Peyer's patch (tissue), 4 donors: Measurements from ENCODE around the gene TNS4. TPM values are rescaled to one million over a fixed set of nuclear protein-coding genes. Genes with fewer than 3 reads are reported as not detected.

Source experiments
- DNase-seq, 3 donors: peaks; one replicate each; pipeline ENCODE4 v3.0.0-alpha.2; 2017 to 2019
- H3K27ac ChIP-seq, 4 donors: fragments of 200-600 bp; sonication (generic); one replicate each; pipeline ENCODE4 v1.5.1; 2016 to 2019
- H3K27me3 ChIP-seq, 2 donors: fragments of 200-600 bp; sonication (generic); one replicate each; pipeline ENCODE4 v1.5.1; 2019
- H3K36me3 ChIP-seq, 3 donors: fragments of 200-600 bp; sonication (generic); one replicate each; pipeline ENCODE4 v1.5.1; 2016 to 2019
- H3K4me1 ChIP-seq, 4 donors: fragments of 200-600 bp; sonication (generic); one replicate each; pipeline ENCODE4 v1.5.1; 2016 to 2019
- H3K4me3 ChIP-seq, 4 donors: fragments of 200-600 bp; sonication (generic); 1 replicate in 3 of 4; 2 replicates in 1 of 4; pipeline ENCODE4 v1.5.1; 2016 to 2019; ENCODE audit warnings: mild to moderate bottlenecking in 1 of 4
- H3K9me3 ChIP-seq, 4 donors: fragments of 200-600 bp; sonication (generic); one replicate each; pipeline ENCODE4 v1.5.1; 2016 to 2019; ENCODE audit warnings: mild to moderate bottlenecking in 1 of 4
- POLR2A ChIP-seq, 2 donors: fragments of 450-650 bp; IDR thresholded peaks; one replicate each; pipeline ENCODE4 v1.5.1; 2017; ENCODE audit warnings: antibody characterized with exemption in 2 of 2, mild to moderate bottlenecking in 2 of 2, moderate library complexity in 2 of 2
- total RNA-seq, 4 donors: library from RNA; depleted of rRNA; stranded (reverse); fragments of >200 nt; gene quantifications; one replicate each; pipeline ENCODE4 v1.1.0, GENCODE V29; 2016
- TF ChIP-seq, protein P1 (sequence below), 6 experiments: fragments of 450-650 bp in 4 of 6; fragments of 200-600 bp in 2 of 6; sonication (generic) in 1 of 6; IDR thresholded peaks; one replicate each; pipeline ENCODE4 v1.5.1; 2017 to 2019; ENCODE audit warnings: antibody characterized with exemption in 6 of 6, mild to moderate bottlenecking in 3 of 6, moderate library complexity in 1 of 6

TNS4 gene
- total RNA-seq, 4 donors from 2014 or later: 0.54 to 2.5 (median 1.7) TPM

DNA sequence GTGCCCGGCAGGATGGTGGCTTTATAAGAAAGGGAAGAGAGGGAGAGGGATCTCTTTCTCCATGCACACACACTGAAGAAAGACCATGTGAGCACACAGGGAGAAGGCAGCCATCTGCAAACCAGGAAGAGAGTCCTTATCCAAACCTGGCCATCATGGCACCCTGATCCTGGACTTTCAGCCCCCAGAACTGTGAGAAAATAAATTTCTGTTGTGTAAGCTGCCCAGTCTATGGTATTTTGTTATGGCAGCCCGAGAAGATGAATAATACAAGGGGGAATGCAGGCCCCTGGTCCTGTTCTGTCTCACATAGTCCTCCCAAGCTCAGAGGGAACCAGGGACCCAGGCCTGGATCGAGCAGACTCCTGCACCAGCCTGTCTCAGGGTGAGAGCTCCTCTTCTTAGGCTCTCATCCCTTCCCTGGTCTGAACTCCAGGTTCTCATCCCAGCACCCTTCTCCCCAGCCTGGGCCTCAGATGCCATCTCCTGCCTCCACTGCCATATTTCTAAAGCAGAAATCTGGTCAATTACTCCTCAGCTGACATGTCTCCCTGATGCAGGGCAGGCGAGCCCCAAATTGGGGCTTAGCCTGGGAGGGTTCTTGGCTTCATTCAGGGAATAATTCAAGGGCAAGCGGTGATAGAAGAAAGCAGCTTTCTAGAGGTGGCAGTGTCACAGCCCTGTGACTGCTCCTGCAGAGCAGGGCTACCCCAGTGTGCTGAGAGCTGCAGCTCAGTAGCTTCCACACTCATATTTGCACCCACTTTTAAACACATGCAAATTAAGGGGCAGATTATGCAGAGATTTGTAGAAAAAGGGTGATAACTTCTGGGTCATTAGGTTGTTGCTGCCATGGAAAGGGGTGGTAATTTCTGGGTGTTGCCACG lies 29.3 kb downstream of the TNS4 start:
- H3K27me3 ChIP-seq: no peaks in the 10 kb centered on the region
- DNase-seq: no peak
- no peaks in the 10 kb centered on the region for H3K9me3 ChIP-seq
- no peaks in the 10 kb centered on the region for H3K36me3 ChIP-seq
- peak overlapping the region in 2 of 4 donors; percentile 22 to 77 for H3K27ac ChIP-seq
- H3K4me3 ChIP-seq: no peak overlapping the region
- peaks cover 0 to 45% (median 0%) of the 10 kb centered on the region in 4 donors for H3K4me1 ChIP-seq
- TF ChIP-seq POLR2A (IDR thresholded peaks at IDR 0.05): no peak
- TF ChIP-seq, protein P1, sequence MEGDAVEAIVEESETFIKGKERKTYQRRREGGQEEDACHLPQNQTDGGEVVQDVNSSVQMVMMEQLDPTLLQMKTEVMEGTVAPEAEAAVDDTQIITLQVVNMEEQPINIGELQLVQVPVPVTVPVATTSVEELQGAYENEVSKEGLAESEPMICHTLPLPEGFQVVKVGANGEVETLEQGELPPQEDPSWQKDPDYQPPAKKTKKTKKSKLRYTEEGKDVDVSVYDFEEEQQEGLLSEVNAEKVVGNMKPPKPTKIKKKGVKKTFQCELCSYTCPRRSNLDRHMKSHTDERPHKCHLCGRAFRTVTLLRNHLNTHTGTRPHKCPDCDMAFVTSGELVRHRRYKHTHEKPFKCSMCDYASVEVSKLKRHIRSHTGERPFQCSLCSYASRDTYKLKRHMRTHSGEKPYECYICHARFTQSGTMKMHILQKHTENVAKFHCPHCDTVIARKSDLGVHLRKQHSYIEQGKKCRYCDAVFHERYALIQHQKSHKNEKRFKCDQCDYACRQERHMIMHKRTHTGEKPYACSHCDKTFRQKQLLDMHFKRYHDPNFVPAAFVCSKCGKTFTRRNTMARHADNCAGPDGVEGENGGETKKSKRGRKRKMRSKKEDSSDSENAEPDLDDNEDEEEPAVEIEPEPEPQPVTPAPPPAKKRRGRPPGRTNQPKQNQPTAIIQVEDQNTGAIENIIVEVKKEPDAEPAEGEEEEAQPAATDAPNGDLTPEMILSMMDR (IDR thresholded peaks at IDR 0.05): no peak

DNA sequence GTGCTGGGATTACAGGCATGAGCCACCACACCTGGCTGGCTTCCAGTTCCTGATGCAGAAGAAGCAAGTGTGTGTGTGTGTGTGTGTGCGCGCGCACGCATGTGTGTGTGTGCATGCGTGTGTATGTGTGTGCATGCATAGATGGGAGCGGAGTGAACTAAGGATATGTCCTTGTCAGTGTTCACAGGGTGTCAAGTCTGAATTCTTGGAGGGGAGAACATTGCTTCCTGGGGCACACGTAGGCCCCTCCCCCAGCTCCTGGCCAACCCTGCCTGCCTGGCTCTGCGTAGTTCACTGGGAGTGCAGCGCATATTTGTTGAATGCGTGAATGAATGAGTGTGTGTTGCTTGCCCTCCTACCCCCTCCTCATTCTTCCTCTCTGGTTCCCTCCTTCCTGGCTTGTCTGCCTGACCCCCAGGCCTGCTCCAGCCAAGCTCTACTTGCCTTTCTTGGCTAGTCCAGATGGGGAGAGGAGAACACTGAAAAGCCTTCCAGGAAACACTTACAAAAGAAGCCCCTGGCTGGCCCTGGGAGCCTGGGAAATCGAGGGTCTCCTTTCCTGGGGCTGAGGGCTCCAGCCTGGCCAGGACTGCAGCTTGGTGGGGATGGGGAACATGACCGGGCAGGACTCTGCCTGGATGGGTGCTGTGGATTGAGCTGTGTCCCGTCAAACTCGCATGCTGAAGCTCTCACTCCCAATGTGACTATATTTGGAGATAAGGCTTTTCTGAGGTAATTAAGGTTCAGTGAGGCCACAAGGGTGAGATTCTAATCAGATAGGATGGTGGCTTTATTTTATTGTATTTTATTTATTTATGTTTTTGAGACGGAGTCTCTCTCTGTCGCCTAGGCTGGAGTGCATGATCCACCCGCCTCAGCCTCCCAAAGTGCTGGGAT lies 30.2 kb downstream of the TNS4 start:
- peak overlapping the region in 1 of 4 donors; percentile 77 for H3K27ac ChIP-seq
- H3K4me3 ChIP-seq: no peak overlapping the region
- H3K36me3 ChIP-seq: no peaks in the 10 kb centered on the region
- H3K4me1 ChIP-seq: peaks cover 0 to 40% (median 0%) of the 10 kb centered on the region in 4 donors
- no peaks in the 10 kb centered on the region for H3K27me3 ChIP-seq
- H3K9me3 ChIP-seq: no peaks in the 10 kb centered on the region
- TF ChIP-seq, protein P1 (IDR thresholded peaks at IDR 0.05): no peak
- no peak for TF ChIP-seq POLR2A (IDR thresholded peaks at IDR 0.05)
- no peak for DNase-seq

DNA sequence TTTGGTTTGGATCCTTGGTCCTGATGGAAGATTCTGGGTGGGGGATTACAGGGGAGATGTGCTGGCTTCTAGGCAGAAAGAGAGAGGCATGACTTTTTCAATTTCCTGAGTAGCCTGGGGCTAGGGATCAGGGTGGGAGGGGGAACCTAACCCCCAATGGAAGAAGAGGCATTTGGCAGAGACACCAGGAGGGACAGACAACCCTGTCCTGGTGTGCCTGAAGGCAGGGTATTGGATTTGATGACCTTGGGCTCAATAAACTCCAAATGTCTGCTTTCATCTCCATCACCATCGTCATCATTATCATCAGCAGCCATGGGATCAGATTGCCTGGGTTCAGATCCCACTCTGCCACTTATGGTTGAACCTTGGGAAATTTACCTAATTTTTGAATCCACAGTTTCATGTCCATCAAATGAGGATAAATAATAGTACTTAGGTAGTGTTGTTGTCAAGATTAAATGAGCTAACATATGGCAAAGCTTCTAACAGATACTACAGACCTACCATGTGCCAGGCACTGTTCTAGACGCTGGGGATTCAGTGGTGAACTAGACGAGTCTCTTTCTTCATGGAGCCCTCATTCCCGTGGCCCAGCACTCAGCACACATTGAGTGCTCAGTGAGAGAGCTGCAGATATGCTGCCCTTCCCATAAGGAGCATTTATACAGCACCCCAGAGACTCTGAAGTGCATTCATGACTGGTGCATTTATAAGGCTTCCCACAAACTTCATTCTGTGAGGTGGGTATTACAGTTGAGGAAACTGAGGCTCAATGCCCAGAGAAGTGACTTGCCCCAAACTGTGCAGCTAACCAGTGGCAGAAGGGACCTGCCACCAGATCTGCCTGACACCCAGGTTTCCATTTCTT lies 31.4 kb downstream of the TNS4 start:
- no peaks in the 10 kb centered on the region for H3K9me3 ChIP-seq
- peaks cover 0 to 30% (median 0%) of the 10 kb centered on the region in 4 donors for H3K4me1 ChIP-seq
- TF ChIP-seq POLR2A (IDR thresholded peaks at IDR 0.05): no peak
- TF ChIP-seq, protein P1 (IDR thresholded peaks at IDR 0.05): no peak
- H3K27ac ChIP-seq: peak overlapping the region in 1 of 4 donors; percentile 77
- no peak overlapping the region for H3K4me3 ChIP-seq
- H3K27me3 ChIP-seq: no peaks in the 10 kb centered on the region
- H3K36me3 ChIP-seq: no peaks in the 10 kb centered on the region
- DNase-seq: no peak

DNA sequence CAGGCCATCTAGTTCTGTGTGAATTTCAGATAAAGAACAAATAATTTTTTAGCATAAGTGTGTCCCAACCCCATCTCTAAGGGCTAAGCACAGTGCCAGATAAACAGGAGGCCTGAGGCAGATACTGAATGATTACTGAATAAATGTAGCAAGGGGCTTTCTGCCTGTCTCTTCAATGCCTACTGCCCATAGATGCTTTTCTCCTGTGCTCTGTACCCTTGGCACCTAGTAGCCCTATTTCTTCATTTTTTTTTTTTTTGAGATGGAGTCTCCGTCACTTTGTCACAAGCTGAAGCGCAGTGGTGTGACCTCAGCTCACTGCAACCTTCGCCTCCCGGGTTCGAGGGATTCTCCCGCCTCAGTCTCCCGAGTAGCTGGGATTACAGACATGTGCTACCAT lies 32.9 kb downstream of the TNS4 start:
- TF ChIP-seq, protein P1 (IDR thresholded peaks at IDR 0.05): no peak
- no peak for TF ChIP-seq POLR2A (IDR thresholded peaks at IDR 0.05)
- Histone ChIP-seq H3K4me3 (no peak overlapping the region), H3K27ac (no peak overlapping the region), H3K9me3 (no peaks in the 10 kb centered on the region), H3K27me3 (no peaks in the 10 kb centered on the region), H3K36me3 (no peaks in the 10 kb centered on the region), H3K4me1 (peaks cover 0 to 17% (median 0%) of the 10 kb centered on the region in 4 donors)
- DNase-seq: no peak
